ENCODE results near the gene RNF217. TPM values are rescaled to one million over a fixed set of nuclear protein-coding genes. Genes with fewer than 3 reads are reported as not detected.

The RNF217 gene
- total RNA-seq, 1 donor from 2014 or later = not detected

DNA sequence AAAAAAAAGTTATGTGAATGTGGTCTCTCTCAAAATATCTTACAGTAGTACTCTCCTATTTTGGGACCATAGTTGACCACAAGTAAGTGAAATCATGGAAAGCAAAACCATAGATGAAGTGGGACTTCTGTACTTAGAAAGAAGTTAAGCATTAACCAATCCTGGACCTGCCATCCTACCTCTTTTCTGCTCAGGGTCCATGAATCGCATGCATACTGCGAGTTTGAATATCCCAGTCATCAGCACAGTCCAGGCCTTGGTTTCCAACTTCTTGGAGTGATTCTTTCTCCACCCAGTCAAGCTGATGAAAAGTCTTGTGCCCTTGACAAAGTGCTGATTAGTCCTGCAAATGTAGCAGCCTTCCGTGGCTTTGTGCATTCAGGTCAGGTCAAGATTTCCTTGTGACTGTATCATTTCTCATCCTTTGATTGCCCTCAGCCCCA is 46.0 kb downstream of the RNF217 start:
- Mint-ChIP-seq H3K4me3 (no peak overlapping the region), H3K27me3 (no peaks in the 10 kb centered on the region), H3K27ac (no peak overlapping the region), H3K9me3 (no peaks in the 10 kb centered on the region), H3K36me3 (ENCODE audit: low read depth) (no peaks in the 10 kb centered on the region), H3K4me1 (no peaks in the 10 kb centered on the region)
- TF ChIP-seq, protein P1, sequence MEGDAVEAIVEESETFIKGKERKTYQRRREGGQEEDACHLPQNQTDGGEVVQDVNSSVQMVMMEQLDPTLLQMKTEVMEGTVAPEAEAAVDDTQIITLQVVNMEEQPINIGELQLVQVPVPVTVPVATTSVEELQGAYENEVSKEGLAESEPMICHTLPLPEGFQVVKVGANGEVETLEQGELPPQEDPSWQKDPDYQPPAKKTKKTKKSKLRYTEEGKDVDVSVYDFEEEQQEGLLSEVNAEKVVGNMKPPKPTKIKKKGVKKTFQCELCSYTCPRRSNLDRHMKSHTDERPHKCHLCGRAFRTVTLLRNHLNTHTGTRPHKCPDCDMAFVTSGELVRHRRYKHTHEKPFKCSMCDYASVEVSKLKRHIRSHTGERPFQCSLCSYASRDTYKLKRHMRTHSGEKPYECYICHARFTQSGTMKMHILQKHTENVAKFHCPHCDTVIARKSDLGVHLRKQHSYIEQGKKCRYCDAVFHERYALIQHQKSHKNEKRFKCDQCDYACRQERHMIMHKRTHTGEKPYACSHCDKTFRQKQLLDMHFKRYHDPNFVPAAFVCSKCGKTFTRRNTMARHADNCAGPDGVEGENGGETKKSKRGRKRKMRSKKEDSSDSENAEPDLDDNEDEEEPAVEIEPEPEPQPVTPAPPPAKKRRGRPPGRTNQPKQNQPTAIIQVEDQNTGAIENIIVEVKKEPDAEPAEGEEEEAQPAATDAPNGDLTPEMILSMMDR (IDR thresholded peaks at IDR 0.05) = no peak
- intact Hi-C loops (cut with micrococcal nuclease) = no loop called here
- DNase-seq = no peak
- no peak for ATAC-seq (ENCODE audit: low read depth)
- POLR2A ChIA-PET = no interaction called here
- CTCF ChIA-PET = no interaction called here

- intact Hi-C loops (cut with micrococcal nuclease) = no loop called here
- ChIA-PET CTCF (no interaction called here), POLR2A (no interaction called here)
- no peak overlapping the region for H3K4me3 Mint-ChIP-seq
- H3K4me1 Mint-ChIP-seq = no peaks in the 10 kb centered on the region
- H3K9me3 Mint-ChIP-seq = no peaks in the 10 kb centered on the region
- TF ChIP-seq, protein P1 (IDR thresholded peaks at IDR 0.05) = no peak
- no peaks in the 10 kb centered on the region for H3K27me3 Mint-ChIP-seq
- ATAC-seq (ENCODE audit: low read depth) (no peak), DNase-seq (no peak)
- no peak overlapping the region for H3K27ac Mint-ChIP-seq
- no peaks in the 10 kb centered on the region for H3K36me3 Mint-ChIP-seq (ENCODE audit: low read depth)
Measured at GRCh38 chr6:125008957-125009356, 46.7 kb downstream of the RNF217 start.

DNA sequence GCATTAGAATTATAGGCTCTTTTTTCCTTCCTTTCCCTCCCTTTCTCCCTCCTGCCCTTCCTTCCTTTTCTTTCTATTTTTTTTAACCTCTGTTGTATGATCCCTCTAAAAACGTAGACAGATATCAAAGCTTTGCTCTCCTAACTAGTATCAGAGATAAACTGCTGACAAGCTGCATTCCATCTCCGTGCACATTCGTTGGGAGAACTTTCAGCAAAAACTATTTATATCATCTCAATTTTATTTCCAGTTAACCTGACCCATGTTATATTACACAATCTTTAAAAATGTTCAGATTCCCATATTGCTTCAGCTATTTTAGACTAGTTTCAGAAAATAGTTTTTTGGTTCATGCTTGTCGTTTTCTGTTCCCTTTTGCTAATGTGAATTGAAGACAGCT is 47.3 kb downstream of the RNF217 start:
- no peaks in the 10 kb centered on the region for H3K4me1 Mint-ChIP-seq
- no peaks in the 10 kb centered on the region for H3K9me3 Mint-ChIP-seq
- H3K4me3 Mint-ChIP-seq = no peak overlapping the region
- no peak for DNase-seq
- CTCF ChIA-PET = no interaction called here
- TF ChIP-seq, protein P1 (IDR thresholded peaks at IDR 0.05) = no peak
- ATAC-seq (ENCODE audit: low read depth) = no peak
- no peaks in the 10 kb centered on the region for H3K36me3 Mint-ChIP-seq (ENCODE audit: low read depth)
- H3K27ac Mint-ChIP-seq = no peak overlapping the region
- intact Hi-C loops (cut with micrococcal nuclease) = no loop called here
- H3K27me3 Mint-ChIP-seq = no peaks in the 10 kb centered on the region
- POLR2A ChIA-PET = no interaction called here

DNA sequence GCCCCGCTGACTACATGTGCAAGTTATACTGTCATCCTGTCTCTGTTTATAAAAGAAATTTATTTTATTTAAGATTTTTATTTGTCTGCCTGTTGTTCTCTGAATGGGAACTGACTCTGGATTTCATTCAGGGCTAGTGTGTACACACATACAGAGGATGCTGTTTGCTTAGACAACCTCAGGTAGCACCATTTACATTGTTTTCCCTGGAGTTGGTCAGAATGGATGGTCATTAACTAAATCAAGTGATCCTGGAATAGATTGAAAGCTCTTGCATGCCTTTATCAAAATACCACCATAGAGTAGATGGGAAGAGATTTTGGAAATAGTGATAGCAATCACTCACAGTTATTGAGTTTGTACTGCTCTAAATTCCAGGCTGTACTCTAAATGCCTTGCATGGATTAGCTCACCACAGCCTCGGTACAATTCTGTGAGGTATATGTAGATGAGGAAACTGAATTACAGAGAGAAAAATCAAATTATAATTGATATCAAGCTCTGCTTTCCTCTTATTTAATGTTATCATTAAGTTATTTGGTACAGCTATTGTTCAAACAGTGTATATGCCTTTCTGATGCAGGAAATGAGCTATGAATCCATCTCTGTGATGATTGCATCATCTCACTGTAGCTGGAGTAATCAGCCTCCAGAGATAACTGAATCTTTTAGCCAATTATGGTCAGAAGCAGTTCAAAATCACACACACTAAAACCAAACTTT is 51.9 kb downstream of the RNF217 start:
- TF ChIP-seq, protein P1 (IDR thresholded peaks at IDR 0.05) = no peak
- Mint-ChIP-seq H3K4me1 (no peaks in the 10 kb centered on the region), H3K9me3 (no peaks in the 10 kb centered on the region), H3K36me3 (ENCODE audit: low read depth) (no peaks in the 10 kb centered on the region), H3K27ac (no peak overlapping the region), H3K27me3 (no peaks in the 10 kb centered on the region), H3K4me3 (no peak overlapping the region)
- ChIA-PET CTCF (no interaction called here), POLR2A (no interaction called here)
- ATAC-seq (ENCODE audit: low read depth) (no peak), DNase-seq (no peak)
- intact Hi-C loops (cut with micrococcal nuclease) = no loop called here

DNA sequence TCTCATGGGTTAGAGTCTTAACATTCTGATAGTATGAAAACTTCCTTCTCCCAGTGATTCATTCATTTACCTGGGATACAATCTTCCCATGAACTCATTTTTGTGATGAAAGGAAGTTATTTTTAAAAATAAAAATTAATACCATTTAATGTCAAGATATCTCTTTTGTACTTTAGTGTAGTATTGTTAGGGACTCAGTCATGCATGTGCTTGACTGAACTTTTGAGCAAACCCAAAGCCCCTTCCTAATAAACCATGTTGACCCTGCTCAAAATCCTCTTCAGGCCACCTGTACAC is 52.4 kb downstream of the RNF217 start:
- Mint-ChIP-seq H3K27me3 (no peaks in the 10 kb centered on the region), H3K36me3 (ENCODE audit: low read depth) (no peaks in the 10 kb centered on the region), H3K4me3 (no peak overlapping the region), H3K9me3 (no peaks in the 10 kb centered on the region), H3K4me1 (no peaks in the 10 kb centered on the region), H3K27ac (no peak overlapping the region)
- ChIA-PET CTCF (no interaction called here), POLR2A (no interaction called here)
- ATAC-seq (ENCODE audit: low read depth) (no peak), DNase-seq (no peak)
- intact Hi-C loops (cut with micrococcal nuclease) = no loop called here
- TF ChIP-seq, protein P1 (IDR thresholded peaks at IDR 0.05) = no peak

Data from activated B cell treated with CpG ODN at 0.5 μM for 24 hours (primary cell).